GM19193 (cell line): ENCODE measurements around the gene PCYT1A.

Source experiments
- POLR2A ChIP-seq: IDR thresholded peaks from 4 replicates; pipeline ENCODE4 v1.6.1; 2011; ENCODE audit not compliant: insufficient read depth, insufficient read length; ENCODE audit errors: extremely low read depth

PCYT1A gene

GRCh38 chr3:196225086-196225485, 62.4 kb downstream of the PCYT1A start:
- TF ChIP-seq POLR2A: no peak

DNA sequence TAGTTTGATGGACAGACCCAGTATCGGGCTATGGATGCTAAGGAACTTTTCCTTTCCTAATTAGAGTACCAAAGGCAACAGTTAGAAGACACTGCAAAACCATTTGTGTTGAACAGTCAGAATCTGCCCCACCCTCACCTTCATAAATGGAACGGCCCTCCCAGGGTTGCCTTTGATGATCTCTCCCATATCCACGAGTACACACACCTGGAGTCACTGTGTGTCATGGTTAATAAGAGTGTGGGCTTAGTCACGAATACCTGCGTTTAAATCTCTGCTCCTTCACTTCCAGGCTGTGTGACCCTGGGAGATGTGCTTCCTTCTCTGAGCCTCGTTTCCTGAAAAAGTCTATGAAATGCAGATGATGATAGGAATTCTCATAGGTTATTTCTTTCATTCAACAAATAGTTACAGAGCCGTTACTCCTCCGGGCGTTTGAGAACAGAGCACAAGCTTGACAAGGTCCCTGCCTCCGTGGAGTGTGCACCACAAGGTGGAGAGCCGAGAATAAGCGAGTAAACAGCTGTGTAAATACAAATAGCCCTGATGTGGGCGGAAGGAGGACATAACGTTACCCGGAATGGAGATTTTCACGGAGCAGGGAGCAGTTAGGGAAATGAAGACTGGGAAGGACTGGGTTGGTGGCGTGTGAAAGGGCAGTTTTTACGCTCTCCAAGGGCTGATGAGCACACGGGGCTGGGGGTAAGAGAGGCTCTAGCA, 64.5 kb downstream of the PCYT1A start:
- no peak for TF ChIP-seq POLR2A

DNA sequence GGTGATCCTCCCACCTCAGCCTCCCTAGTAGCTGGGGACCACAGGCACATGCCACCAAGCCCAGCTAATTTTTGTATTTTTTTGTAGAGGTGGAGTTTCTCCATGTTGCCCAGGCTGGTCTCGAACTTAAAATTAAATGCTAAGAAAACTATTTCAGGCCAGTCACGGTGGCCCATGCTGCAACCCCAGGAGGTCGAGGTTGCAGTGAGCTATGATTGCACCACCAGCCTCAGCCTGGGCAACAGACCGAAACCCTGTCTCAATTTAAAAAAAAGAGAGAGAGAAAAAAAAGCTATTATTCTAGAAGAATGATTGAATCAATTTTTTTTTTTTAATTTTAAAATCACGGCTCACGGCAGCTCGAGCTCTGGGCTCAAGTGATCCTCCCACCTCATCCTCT, 66.5 kb downstream of the PCYT1A start:
- TF ChIP-seq POLR2A: no peak

DNA sequence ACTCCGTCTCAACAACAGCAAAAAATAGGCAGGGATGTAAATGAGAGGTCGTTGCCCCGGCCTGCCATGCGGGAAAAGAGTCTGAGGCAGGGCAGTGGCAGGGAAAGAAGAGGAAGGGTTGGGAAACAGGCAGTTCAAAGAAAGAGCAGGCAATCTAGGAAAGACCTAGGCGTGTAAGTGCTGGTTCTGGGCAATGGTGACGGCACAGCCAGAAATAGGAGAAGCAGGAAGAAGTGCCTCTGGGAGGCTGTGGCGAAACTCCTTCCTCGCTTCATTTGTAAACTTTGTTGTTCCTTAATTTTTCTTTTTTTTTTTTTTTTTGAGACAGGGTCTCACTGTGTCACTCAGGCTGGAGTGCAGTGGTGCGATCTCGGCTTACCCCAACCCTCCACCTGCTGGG, 66.9 kb downstream of the PCYT1A start:
- no peak for TF ChIP-seq POLR2A

DNA sequence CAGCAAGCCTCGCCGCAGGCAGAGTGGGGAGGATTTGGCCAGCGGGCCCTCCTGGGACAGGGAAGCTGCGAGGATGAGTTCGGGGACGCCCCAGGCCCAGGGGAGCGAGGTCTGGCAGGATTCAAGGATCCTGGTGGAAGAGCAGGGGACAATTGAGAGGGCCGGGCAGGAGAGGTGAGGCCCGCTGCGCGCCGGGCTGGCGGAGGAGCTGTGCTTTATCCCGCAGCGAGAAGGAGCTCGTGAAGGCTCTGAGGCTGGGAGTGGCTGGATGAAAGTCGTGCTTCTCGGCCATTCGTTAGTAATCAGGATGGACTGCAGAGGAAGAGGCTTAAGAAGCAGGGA, 67.6 kb downstream of the PCYT1A start:
- no peak for TF ChIP-seq POLR2A

DNA sequence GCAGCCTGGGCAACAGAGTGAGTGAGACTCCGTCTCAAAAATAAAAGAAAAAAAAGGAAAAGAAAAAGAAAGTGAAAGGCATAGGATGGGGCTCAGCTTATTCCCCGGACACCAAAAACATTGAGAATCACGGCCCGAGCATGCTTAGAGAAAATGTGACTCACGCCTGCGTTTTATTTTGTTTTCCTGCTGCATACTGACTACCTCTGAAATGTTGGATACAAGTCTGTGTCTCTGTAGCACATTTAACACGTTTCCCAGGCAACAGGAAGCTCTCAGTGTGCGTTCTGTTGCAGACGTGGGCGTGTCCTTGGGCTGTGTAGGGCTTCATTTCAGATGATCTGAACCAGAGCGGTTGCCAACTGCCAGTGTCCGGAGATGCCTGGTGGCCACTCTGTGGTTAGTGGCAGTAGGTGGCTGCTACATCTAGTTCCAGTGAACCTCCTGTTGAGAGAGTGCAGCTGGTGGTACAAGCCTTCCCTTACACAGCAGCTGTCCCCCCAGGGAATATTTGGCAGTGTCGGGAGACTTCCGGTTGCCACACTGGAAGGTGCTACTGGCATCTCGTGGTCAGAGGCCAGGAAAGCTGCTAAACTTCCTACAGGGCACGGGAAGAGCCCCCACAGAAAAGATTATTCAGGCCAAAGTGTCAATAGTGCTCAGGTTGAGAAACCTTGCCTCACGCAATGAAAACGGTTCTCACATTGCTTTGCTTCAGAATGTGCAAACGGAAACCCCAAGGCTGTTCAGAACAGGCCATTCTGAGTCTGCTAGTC, 68.1 kb downstream of the PCYT1A start:
- no peak for TF ChIP-seq POLR2A

GRCh38 chr3:196218155-196218712, 69.3 kb downstream of the PCYT1A start:
- no peak for TF ChIP-seq POLR2A

- no peak for TF ChIP-seq POLR2A
These were observed 70.0 kb downstream of the PCYT1A start for GRCh38 chr3:196217307-196218154.

GRCh38 chr3:196216681-196217211, 70.8 kb downstream of the PCYT1A start:
- no peak for TF ChIP-seq POLR2A

GRCh38 chr3:196216089-196216564, 71.4 kb downstream of the PCYT1A start, which contains the start of gene SLC51A:
Gene SLC51A, plus strand, starts transcription at chr3:196216534. Its CDS starts 179 bp downstream, at chr3:196216713.
- no peak for TF ChIP-seq POLR2A

GRCh38 chr3:196215493-196216020, 72.0 kb downstream of the PCYT1A start:
- TF ChIP-seq POLR2A: no peak

- TF ChIP-seq POLR2A: no peak
These were observed 72.6 kb downstream of the PCYT1A start for GRCh38 chr3:196214783-196215441.

DNA sequence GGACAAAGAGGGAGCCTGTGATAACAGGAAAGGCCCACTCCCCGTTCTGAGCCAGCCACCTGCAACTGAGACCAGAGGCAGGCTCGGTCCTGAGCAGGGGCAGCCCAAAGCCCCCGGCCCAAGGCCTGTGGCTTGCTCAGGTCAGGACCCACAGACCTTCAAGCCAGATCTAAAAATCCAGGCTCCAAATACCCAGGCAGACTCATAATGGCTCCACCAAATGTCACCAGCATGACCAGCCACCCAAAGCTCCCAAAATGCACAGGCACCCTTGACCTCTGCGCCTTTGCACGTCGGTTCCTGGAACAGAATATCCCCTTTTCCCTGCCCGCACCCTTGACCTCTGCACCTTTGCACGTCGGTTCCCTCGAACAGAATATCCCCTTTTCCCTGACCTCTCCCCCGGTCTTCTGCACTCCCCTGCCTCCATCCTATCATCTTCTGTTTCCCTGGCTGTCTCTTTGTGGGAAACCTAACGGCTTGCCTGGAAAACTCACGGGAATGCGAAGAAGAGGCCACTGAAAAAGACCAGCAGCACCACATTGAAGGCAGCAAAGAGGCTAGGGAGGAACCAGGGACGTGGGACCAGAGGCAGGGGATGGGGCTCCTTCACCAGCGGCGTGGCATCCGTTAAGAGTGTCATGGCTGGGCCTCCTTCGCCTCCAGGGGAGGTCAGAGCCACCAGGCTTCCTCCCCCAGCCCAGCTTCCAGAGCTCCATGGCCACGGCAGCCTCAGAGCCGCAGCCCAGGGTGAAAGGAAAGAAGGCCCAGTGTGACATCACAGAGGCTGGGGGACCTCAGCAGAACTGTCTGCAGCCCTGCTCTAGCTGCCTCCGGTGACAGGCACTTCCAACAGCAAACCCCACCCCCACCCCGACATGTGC, 76.6 kb downstream of the PCYT1A start, which contains the start of gene ZDHHC19:
ZDHHC19 (minus strand) TSS at position 728 of the 884 bp plus-strand sequence; CDS start at position 643, 85 bp downstream.
- no peak for TF ChIP-seq POLR2A
